ENCODE results near the gene CPZ.

CPZ gene

GRCh38 chr4:8639777-8640720 lies 47.5 kb downstream of the CPZ start:
- Histone ChIP-seq H3K4me3 (ENCODE audit: low read length) (no peak overlapping the region), H3K27me3 (ENCODE audit: control insufficient read depth, insufficient read depth, low read length) (peaks cover 8% of the 10 kb centered on the region), H3K9me3 (ENCODE audit: control insufficient read depth, low read depth, low read length) (no peaks in the 10 kb centered on the region), H3K27ac (ENCODE audit: low read length) (no peak overlapping the region), H3K9ac (ENCODE audit: low read length) (no peak overlapping the region), H3K36me3 (ENCODE audit: control insufficient read depth, low read depth, low read length) (no peaks in the 10 kb centered on the region), H3K4me1 (ENCODE audit: control insufficient read depth, low read depth, low read length) (no peaks in the 10 kb centered on the region)

- no peaks in the 10 kb centered on the region for H3K36me3 ChIP-seq (ENCODE audit: control insufficient read depth, low read depth, low read length)
- no peak overlapping the region for H3K27ac ChIP-seq (ENCODE audit: low read length)
- no peaks in the 10 kb centered on the region for H3K4me1 ChIP-seq (ENCODE audit: control insufficient read depth, low read depth, low read length)
- H3K4me3 ChIP-seq (ENCODE audit: low read length), result no peak overlapping the region
- H3K9ac ChIP-seq (ENCODE audit: low read length), result no peak overlapping the region
- no peaks in the 10 kb centered on the region for H3K9me3 ChIP-seq (ENCODE audit: control insufficient read depth, low read depth, low read length)
- H3K27me3 ChIP-seq (ENCODE audit: control insufficient read depth, insufficient read depth, low read length), result peaks cover 8% of the 10 kb centered on the region
Measured at GRCh38 chr4:8640816-8641215, 48.3 kb downstream of the CPZ start.

- peaks cover 8% of the 10 kb centered on the region for H3K27me3 ChIP-seq (ENCODE audit: control insufficient read depth, insufficient read depth, low read length)
- no peaks in the 10 kb centered on the region for H3K9me3 ChIP-seq (ENCODE audit: control insufficient read depth, low read depth, low read length)
- H3K36me3 ChIP-seq (ENCODE audit: control insufficient read depth, low read depth, low read length), result no peaks in the 10 kb centered on the region
- H3K4me3 ChIP-seq (ENCODE audit: low read length), result no peak overlapping the region
- no peak overlapping the region for H3K27ac ChIP-seq (ENCODE audit: low read length)
- no peak overlapping the region for H3K9ac ChIP-seq (ENCODE audit: low read length)
- no peaks in the 10 kb centered on the region for H3K4me1 ChIP-seq (ENCODE audit: control insufficient read depth, low read depth, low read length)
Measured at GRCh38 chr4:8641256-8641655, 48.7 kb downstream of the CPZ start.

- no peak overlapping the region for H3K27ac ChIP-seq (ENCODE audit: low read length)
- peaks cover 5% of the 10 kb centered on the region for H3K27me3 ChIP-seq (ENCODE audit: control insufficient read depth, insufficient read depth, low read length)
- no peaks in the 10 kb centered on the region for H3K36me3 ChIP-seq (ENCODE audit: control insufficient read depth, low read depth, low read length)
- no peak overlapping the region for H3K4me3 ChIP-seq (ENCODE audit: low read length)
- H3K9ac ChIP-seq (ENCODE audit: low read length), result no peak overlapping the region
- H3K9me3 ChIP-seq (ENCODE audit: control insufficient read depth, low read depth, low read length), result no peaks in the 10 kb centered on the region
- no peaks in the 10 kb centered on the region for H3K4me1 ChIP-seq (ENCODE audit: control insufficient read depth, low read depth, low read length)
Measured at GRCh38 chr4:8641931-8642650, 49.5 kb downstream of the CPZ start.

GRCh38 chr4:8642651-8643321 lies 50.2 kb downstream of the CPZ start:
- Histone ChIP-seq H3K9ac (ENCODE audit: low read length) (no peak overlapping the region), H3K9me3 (ENCODE audit: control insufficient read depth, low read depth, low read length) (no peaks in the 10 kb centered on the region), H3K4me3 (ENCODE audit: low read length) (no peak overlapping the region), H3K27ac (ENCODE audit: low read length) (no peak overlapping the region), H3K36me3 (ENCODE audit: control insufficient read depth, low read depth, low read length) (no peaks in the 10 kb centered on the region), H3K4me1 (ENCODE audit: control insufficient read depth, low read depth, low read length) (no peaks in the 10 kb centered on the region), H3K27me3 (ENCODE audit: control insufficient read depth, insufficient read depth, low read length) (no peaks in the 10 kb centered on the region)

- Histone ChIP-seq H3K4me3 (ENCODE audit: low read length) (no peak overlapping the region), H3K27ac (ENCODE audit: low read length) (no peak overlapping the region), H3K4me1 (ENCODE audit: control insufficient read depth, low read depth, low read length) (no peaks in the 10 kb centered on the region), H3K27me3 (ENCODE audit: control insufficient read depth, insufficient read depth, low read length) (no peaks in the 10 kb centered on the region), H3K36me3 (ENCODE audit: control insufficient read depth, low read depth, low read length) (no peaks in the 10 kb centered on the region), H3K9me3 (ENCODE audit: control insufficient read depth, low read depth, low read length) (no peaks in the 10 kb centered on the region), H3K9ac (ENCODE audit: low read length) (no peak overlapping the region)
Measured at GRCh38 chr4:8643441-8643840, 50.9 kb downstream of the CPZ start.

GRCh38 chr4:8643986-8644385 lies 51.4 kb downstream of the CPZ start:
- H3K27me3 ChIP-seq (ENCODE audit: control insufficient read depth, insufficient read depth, low read length), result no peaks in the 10 kb centered on the region
- H3K4me3 ChIP-seq (ENCODE audit: low read length), result no peak overlapping the region
- no peak overlapping the region for H3K9ac ChIP-seq (ENCODE audit: low read length)
- H3K27ac ChIP-seq (ENCODE audit: low read length), result no peak overlapping the region
- no peaks in the 10 kb centered on the region for H3K9me3 ChIP-seq (ENCODE audit: control insufficient read depth, low read depth, low read length)
- no peaks in the 10 kb centered on the region for H3K4me1 ChIP-seq (ENCODE audit: control insufficient read depth, low read depth, low read length)
- no peaks in the 10 kb centered on the region for H3K36me3 ChIP-seq (ENCODE audit: control insufficient read depth, low read depth, low read length)

- no peaks in the 10 kb centered on the region for H3K27me3 ChIP-seq (ENCODE audit: control insufficient read depth, insufficient read depth, low read length)
- H3K9ac ChIP-seq (ENCODE audit: low read length), result no peak overlapping the region
- H3K9me3 ChIP-seq (ENCODE audit: control insufficient read depth, low read depth, low read length), result no peaks in the 10 kb centered on the region
- no peaks in the 10 kb centered on the region for H3K36me3 ChIP-seq (ENCODE audit: control insufficient read depth, low read depth, low read length)
- H3K4me3 ChIP-seq (ENCODE audit: low read length), result no peak overlapping the region
- H3K27ac ChIP-seq (ENCODE audit: low read length), result no peak overlapping the region
- H3K4me1 ChIP-seq (ENCODE audit: control insufficient read depth, low read depth, low read length), result no peaks in the 10 kb centered on the region
Measured at GRCh38 chr4:8644461-8644891, 51.9 kb downstream of the CPZ start.

GRCh38 chr4:8644966-8645752 lies 52.6 kb downstream of the CPZ start:
- Histone ChIP-seq H3K9ac (ENCODE audit: low read length) (no peak overlapping the region), H3K4me3 (ENCODE audit: low read length) (no peak overlapping the region), H3K27me3 (ENCODE audit: control insufficient read depth, insufficient read depth, low read length) (no peaks in the 10 kb centered on the region), H3K4me1 (ENCODE audit: control insufficient read depth, low read depth, low read length) (no peaks in the 10 kb centered on the region), H3K27ac (ENCODE audit: low read length) (no peak overlapping the region), H3K9me3 (ENCODE audit: control insufficient read depth, low read depth, low read length) (no peaks in the 10 kb centered on the region), H3K36me3 (ENCODE audit: control insufficient read depth, low read depth, low read length) (no peaks in the 10 kb centered on the region)

GRCh38 chr4:8645753-8646124 lies 53.2 kb downstream of the CPZ start:
- H3K9ac ChIP-seq (ENCODE audit: low read length), result no peak overlapping the region
- H3K4me1 ChIP-seq (ENCODE audit: control insufficient read depth, low read depth, low read length), result no peaks in the 10 kb centered on the region
- H3K27ac ChIP-seq (ENCODE audit: low read length), result no peak overlapping the region
- H3K9me3 ChIP-seq (ENCODE audit: control insufficient read depth, low read depth, low read length), result no peaks in the 10 kb centered on the region
- H3K4me3 ChIP-seq (ENCODE audit: low read length), result no peak overlapping the region
- no peaks in the 10 kb centered on the region for H3K27me3 ChIP-seq (ENCODE audit: control insufficient read depth, insufficient read depth, low read length)
- no peaks in the 10 kb centered on the region for H3K36me3 ChIP-seq (ENCODE audit: control insufficient read depth, low read depth, low read length)
